ENCODE measurements around the gene TGFA.

DNA sequence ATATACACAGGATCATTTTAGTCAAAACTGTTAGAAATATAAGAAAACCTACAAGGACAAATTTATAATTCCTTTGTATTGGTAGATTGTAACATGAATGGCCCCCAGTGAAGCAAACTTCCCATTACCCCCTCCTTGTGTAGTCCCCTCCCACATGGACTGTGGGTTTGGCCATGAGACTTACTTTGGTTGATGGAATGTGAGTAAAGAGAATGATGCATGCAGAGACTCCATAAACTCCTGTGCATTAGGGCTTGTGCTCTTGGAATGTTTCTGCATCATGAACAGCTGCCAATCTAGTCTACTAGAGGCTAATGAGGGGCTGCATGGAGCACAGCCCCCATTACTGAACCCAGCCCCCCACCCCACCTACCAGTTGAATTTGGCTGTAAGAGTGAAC, 8.3 kb upstream of the TGFA start:
- TF ChIP-seq, protein P1, sequence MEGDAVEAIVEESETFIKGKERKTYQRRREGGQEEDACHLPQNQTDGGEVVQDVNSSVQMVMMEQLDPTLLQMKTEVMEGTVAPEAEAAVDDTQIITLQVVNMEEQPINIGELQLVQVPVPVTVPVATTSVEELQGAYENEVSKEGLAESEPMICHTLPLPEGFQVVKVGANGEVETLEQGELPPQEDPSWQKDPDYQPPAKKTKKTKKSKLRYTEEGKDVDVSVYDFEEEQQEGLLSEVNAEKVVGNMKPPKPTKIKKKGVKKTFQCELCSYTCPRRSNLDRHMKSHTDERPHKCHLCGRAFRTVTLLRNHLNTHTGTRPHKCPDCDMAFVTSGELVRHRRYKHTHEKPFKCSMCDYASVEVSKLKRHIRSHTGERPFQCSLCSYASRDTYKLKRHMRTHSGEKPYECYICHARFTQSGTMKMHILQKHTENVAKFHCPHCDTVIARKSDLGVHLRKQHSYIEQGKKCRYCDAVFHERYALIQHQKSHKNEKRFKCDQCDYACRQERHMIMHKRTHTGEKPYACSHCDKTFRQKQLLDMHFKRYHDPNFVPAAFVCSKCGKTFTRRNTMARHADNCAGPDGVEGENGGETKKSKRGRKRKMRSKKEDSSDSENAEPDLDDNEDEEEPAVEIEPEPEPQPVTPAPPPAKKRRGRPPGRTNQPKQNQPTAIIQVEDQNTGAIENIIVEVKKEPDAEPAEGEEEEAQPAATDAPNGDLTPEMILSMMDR (conservative IDR thresholded peaks at IDR 0.05; ENCODE audit: low read length): no peak
- TF ChIP-seq EZH2phosphoT487 (IDR thresholded peaks at IDR 0.05; ENCODE audit: borderline replicate concordance): no peak
